Neural progenitor cell (in vitro differentiated cells): ENCODE measurements around the gene SPRED1. TPM values are rescaled to one million over a fixed set of nuclear protein-coding genes. Genes with fewer than 3 reads are reported as not detected.

Experiments used
- DNase-seq: peaks from one replicate; pipeline ENCODE4 v3.0.0-alpha.2; 2016; ENCODE audit warnings: low spot score
- H2AFZ ChIP-seq: fragments of 200-600 bp; sonication (generic); replicated peaks from 2 replicates; pipeline ENCODE4 v1.6.1; 2016; ENCODE audit warnings: antibody characterized with exemption
- H3F3A ChIP-seq: fragments of 200-600 bp; sonication (generic); 2 replicates; pipeline ENCODE4 v1.6.1; 2016; ENCODE audit warnings: antibody characterized with exemption, low read depth
- H3K27ac ChIP-seq: fragments of 200-600 bp; sonication (generic); 2 replicates; pipeline ENCODE4 v1.5.1; 2016; ENCODE audit warnings: mild to moderate bottlenecking
- H3K27me3 ChIP-seq: fragments of 200-600 bp; sonication (generic); 2 replicates; pipeline ENCODE4 v1.6.1; 2016; ENCODE audit warnings: mild to moderate bottlenecking, moderate library complexity
- H3K36me3 ChIP-seq: fragments of 200-600 bp; sonication (generic); 2 replicates; pipeline ENCODE4 v1.5.1; 2016
- H3K4me1 ChIP-seq: fragments of 200-600 bp; sonication (generic); 2 replicates; pipeline ENCODE4 v1.6.1; 2016; ENCODE audit warnings: mixed run types
- H3K4me2 ChIP-seq: fragments of 200-600 bp; sonication (generic); 2 replicates; pipeline ENCODE4 v1.6.1; 2016
- H3K4me3 ChIP-seq: fragments of 200-600 bp; sonication (generic); 2 replicates; pipeline ENCODE4 v1.5.1; 2016
- H3K79me2 ChIP-seq: fragments of 200-600 bp; sonication (generic); 2 replicates; pipeline ENCODE4 v1.6.1; 2016; ENCODE audit warnings: low read depth
- H3K9ac ChIP-seq: fragments of 200-600 bp; sonication (generic); 2 replicates; pipeline ENCODE4 v1.6.1; 2016
- H3K9me3 ChIP-seq: fragments of 200-600 bp; sonication (generic); 2 replicates; pipeline ENCODE4 v1.5.1; 2016; ENCODE audit warnings: low read depth
- H4K20me1 ChIP-seq: fragments of 200-600 bp; sonication (generic); 2 replicates; pipeline ENCODE4 v1.6.1; 2016; ENCODE audit warnings: low read depth
- H3K27ac Mint-ChIP-seq: 3 replicates; pipeline ENCODE4 v1.8.0; 2021; ENCODE audit warnings: mixed read lengths
- H3K27me3 Mint-ChIP-seq: 2 replicates; pipeline ENCODE4 v1.8.0; 2022; ENCODE audit warnings: low read depth, mild to moderate bottlenecking, inconsistent platforms, moderate library complexity, mixed read lengths; ENCODE audit not compliant: insufficient read depth
- H3K36me3 Mint-ChIP-seq: 3 replicates; pipeline ENCODE4 v1.8.0; 2021; ENCODE audit warnings: mixed read lengths
- H3K4me1 Mint-ChIP-seq: 3 replicates; pipeline ENCODE4 v1.8.0; 2021; ENCODE audit warnings: mixed read lengths
- H3K4me3 Mint-ChIP-seq: 3 replicates; pipeline ENCODE4 v1.8.0; 2021; ENCODE audit warnings: mild to moderate bottlenecking, moderate library complexity, mixed read lengths
- H3K9me3 Mint-ChIP-seq: 3 replicates; pipeline ENCODE4 v1.8.0; 2020; ENCODE audit warnings: mixed read lengths
- EZH2 ChIP-seq: fragments of 200-600 bp; sonication (generic); IDR thresholded peaks from 2 replicates; pipeline ENCODE4 v1.6.1; 2017; ENCODE audit warnings: antibody characterized with exemption, mild to moderate bottlenecking, moderate library complexity
- EZH2phosphoT487 ChIP-seq: fragments of 200-600 bp; sonication (generic); IDR thresholded peaks from 2 replicates; pipeline ENCODE4 v1.6.1; 2017; ENCODE audit warnings: antibody characterized with exemption
- total RNA-seq: library from RNA; depleted of rRNA; stranded (reverse); fragments of >200 nt; gene quantifications from 2 replicates; pipeline ENCODE4 v1.2.3, GENCODE V29; 2015; ENCODE audit warnings: low replicate concordance
- TF ChIP-seq, protein P1 (sequence below): fragments of 200-600 bp; sonication (generic); IDR thresholded peaks from 2 replicates; pipeline ENCODE4 v1.5.1; 2017; ENCODE audit warnings: antibody characterized with exemption, mild to moderate bottlenecking

Gene SPRED1
- total RNA-seq, 1 donor from 2014 or later: 49.3 TPM

DNA sequence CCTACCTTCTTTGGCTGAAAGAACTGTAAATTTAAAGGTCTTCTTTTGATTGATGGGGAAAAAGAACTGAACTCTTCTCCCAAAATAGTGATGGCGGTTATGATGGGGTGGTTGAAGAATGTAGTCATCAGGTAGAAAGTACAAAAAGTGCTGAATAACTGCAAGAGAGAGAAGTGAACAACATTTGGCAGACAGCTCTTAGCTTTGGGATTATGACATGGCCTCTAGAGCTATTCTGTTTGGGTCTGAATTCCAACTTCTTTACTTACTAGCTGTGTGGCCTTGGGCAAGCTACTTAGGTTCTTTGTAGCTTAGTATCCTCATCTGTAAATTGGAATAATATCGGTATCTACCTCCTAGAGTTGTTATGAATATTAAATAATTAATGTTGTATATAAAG is 91.7 kb downstream of the SPRED1 start:
- peaks cover 37% of the 10 kb centered on the region for H3K79me2 ChIP-seq
- Mint-ChIP-seq H3K27ac (no peak overlapping the region), H3K9me3 (no peaks in the 10 kb centered on the region), H3K4me3 (no peak overlapping the region), H3K36me3 (peaks cover 52% of the 10 kb centered on the region), H3K4me1 (no peaks in the 10 kb centered on the region), H3K27me3 (no peaks in the 10 kb centered on the region)
- no peak for DNase-seq
- no peak overlapping the region for H3K4me2 ChIP-seq
- no peak overlapping the region for H2AFZ ChIP-seq
- no peak for TF ChIP-seq EZH2
- TF ChIP-seq, protein P1, sequence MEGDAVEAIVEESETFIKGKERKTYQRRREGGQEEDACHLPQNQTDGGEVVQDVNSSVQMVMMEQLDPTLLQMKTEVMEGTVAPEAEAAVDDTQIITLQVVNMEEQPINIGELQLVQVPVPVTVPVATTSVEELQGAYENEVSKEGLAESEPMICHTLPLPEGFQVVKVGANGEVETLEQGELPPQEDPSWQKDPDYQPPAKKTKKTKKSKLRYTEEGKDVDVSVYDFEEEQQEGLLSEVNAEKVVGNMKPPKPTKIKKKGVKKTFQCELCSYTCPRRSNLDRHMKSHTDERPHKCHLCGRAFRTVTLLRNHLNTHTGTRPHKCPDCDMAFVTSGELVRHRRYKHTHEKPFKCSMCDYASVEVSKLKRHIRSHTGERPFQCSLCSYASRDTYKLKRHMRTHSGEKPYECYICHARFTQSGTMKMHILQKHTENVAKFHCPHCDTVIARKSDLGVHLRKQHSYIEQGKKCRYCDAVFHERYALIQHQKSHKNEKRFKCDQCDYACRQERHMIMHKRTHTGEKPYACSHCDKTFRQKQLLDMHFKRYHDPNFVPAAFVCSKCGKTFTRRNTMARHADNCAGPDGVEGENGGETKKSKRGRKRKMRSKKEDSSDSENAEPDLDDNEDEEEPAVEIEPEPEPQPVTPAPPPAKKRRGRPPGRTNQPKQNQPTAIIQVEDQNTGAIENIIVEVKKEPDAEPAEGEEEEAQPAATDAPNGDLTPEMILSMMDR: no peak
- TF ChIP-seq EZH2phosphoT487: no peak
- H3K36me3 ChIP-seq: peaks cover 14% of the 10 kb centered on the region
- no peaks in the 10 kb centered on the region for H3K27me3 ChIP-seq
- no peaks in the 10 kb centered on the region for H3K9me3 ChIP-seq
- H3K9ac ChIP-seq: no peak overlapping the region
- no peak overlapping the region for H3K4me3 ChIP-seq
- no peaks in the 10 kb centered on the region for H3F3A ChIP-seq
- no peak overlapping the region for H3K27ac ChIP-seq
- H4K20me1 ChIP-seq: peaks cover 6% of the 10 kb centered on the region
- H3K4me1 ChIP-seq: no peaks in the 10 kb centered on the region

DNA sequence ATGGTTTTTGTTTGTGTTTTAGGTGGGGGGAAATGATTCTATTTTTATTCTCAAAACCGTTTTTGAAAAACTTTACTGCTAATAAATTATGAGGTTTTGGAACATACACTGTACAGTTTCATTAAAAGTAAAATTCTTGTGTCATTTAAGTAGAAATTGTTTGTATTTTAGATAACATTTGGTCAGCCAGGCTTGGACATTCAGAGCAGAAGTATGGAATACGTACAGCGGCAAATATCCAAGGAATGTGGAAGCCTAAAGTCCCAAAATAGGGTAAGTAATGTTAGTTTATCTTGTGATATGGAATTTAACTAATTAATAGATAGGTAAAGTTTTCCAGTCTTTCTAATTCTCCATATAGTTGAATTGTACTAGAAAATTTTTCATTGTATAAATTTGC is 96.6 kb downstream of the SPRED1 start:
- Histone ChIP-seq H3K4me2 (no peak overlapping the region), H4K20me1 (peaks cover 6% of the 10 kb centered on the region), H3K9ac (no peak overlapping the region), H3K79me2 (peaks cover 31% of the 10 kb centered on the region), H3K27me3 (no peaks in the 10 kb centered on the region), H3K9me3 (no peaks in the 10 kb centered on the region), H3K4me3 (no peak overlapping the region), H3K27ac (no peak overlapping the region), H3F3A (peaks cover 21% of the 10 kb centered on the region), H3K36me3 (peaks cover 8% of the 10 kb centered on the region), H3K4me1 (no peaks in the 10 kb centered on the region), H2AFZ (no peak overlapping the region)
- TF ChIP-seq EZH2 (no peak), EZH2phosphoT487 (no peak)
- TF ChIP-seq, protein P1: no peak
- Mint-ChIP-seq H3K9me3 (no peaks in the 10 kb centered on the region), H3K27me3 (no peaks in the 10 kb centered on the region), H3K4me3 (no peak overlapping the region), H3K27ac (no peak overlapping the region), H3K4me1 (no peaks in the 10 kb centered on the region), H3K36me3 (peaks cover 28% of the 10 kb centered on the region)
- DNase-seq: no peak

DNA sequence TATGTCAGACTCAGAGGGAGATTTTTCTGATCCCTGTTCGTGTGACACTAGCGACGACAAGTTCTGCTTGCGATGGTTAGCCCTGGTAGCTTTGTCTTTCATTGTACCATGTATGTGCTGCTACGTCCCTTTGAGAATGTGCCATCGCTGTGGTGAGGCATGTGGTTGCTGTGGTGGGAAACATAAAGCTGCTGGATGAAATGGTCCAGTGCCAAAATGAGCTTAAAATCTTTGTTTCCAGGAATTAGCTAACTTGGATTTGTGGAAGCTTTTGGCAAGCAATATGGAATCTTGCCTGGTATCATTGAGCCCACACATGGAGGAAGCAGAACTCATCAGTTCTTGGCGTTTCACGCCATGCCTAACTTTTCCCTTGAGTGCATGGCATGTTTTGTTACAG is 98.8 kb downstream of the SPRED1 start:
- Histone ChIP-seq H3K27ac (no peak overlapping the region), H3K9me3 (no peaks in the 10 kb centered on the region), H2AFZ (no peak overlapping the region), H3K4me1 (no peaks in the 10 kb centered on the region), H3K27me3 (no peaks in the 10 kb centered on the region), H3K36me3 (peaks cover 8% of the 10 kb centered on the region), H3K79me2 (peaks cover 24% of the 10 kb centered on the region), H4K20me1 (peaks cover 6% of the 10 kb centered on the region), H3F3A (peaks cover 21% of the 10 kb centered on the region), H3K4me3 (no peak overlapping the region), H3K9ac (no peak overlapping the region), H3K4me2 (no peak overlapping the region)
- Mint-ChIP-seq H3K36me3 (peaks cover 22% of the 10 kb centered on the region), H3K27me3 (no peaks in the 10 kb centered on the region), H3K4me1 (no peaks in the 10 kb centered on the region), H3K9me3 (no peaks in the 10 kb centered on the region), H3K27ac (no peak overlapping the region), H3K4me3 (no peak overlapping the region)
- no peak for DNase-seq
- TF ChIP-seq, protein P1: no peak
- TF ChIP-seq EZH2phosphoT487 (no peak), EZH2 (no peak)
